HCT116 (cell line): ENCODE results near the gene TDRD12. TPM values are rescaled to one million over a fixed set of nuclear protein-coding genes. Genes with fewer than 3 reads are reported as not detected.

ENCODE experiments used
- ATAC-seq: fragments of 200-7000 bp; cut with Tn5 transposase; 2 replicates; pipeline ENCODE4 v1.9.1; 2020; ENCODE audit warnings: mild to moderate bottlenecking, moderate library complexity
- BruUV-seq: library from RNA; stranded (reverse); fragments of 400-500 nt; replicated peaks from 2 replicates; lab custom pipeline; 2021; lab: Mats Ljungman, UMichigan
- CTCF ChIA-PET: fragments of 300-600 bp; sonication (Branson Sonifier 250); formaldehyde crosslinking; loops from one replicate; lab custom pipeline; 2021; ENCODE audit warnings: antibody characterized with exemption; lab: Charles Lee
- POLR2A ChIA-PET: fragments of 300-600, 350-600 bp; sonication (Branson Sonifier 250); formaldehyde crosslinking; loops from one replicate; lab custom pipeline; 2021; ENCODE audit warnings: antibody characterized with exemption; lab: Charles Lee
- RAD21 ChIA-PET, 2 experiments: fragments of 300-600 bp; sonication (Branson Sonifier 250); formaldehyde crosslinking; loops; one replicate each; lab custom pipeline; 2023; ENCODE audit warnings: low total read pairs in 2 of 2; ENCODE audit not compliant: uncharacterized antibody in 2 of 2, unreplicated experiment in 2 of 2, low non-redundant PET in 1 of 2; lab: Charles Lee
- DNase-seq: peaks from one replicate; pipeline ENCODE4 v3.0.0-alpha.2; 2010; ENCODE audit warnings: low read depth, low spot score
- H2AFZ ChIP-seq: fragments of 200-600 bp; shearing (Covaris generic), sonication (generic); 2 replicates; pipeline ENCODE4 v1.6.1; 2017; ENCODE audit warnings: low read depth, mixed run types, mixed read lengths, antibody characterized with exemption, low read length; ENCODE audit not compliant: poor library complexity, severe bottlenecking
- H3K27ac ChIP-seq: 2 replicates; pipeline ENCODE4 v1.5.1; 2012; ENCODE audit warnings: low read depth, low read length
- H3K27me3 ChIP-seq: fragments of 200-600 bp; sonication (generic); 2 replicates; pipeline ENCODE4 v1.6.1; 2016; ENCODE audit warnings: mixed run types, low read length, mixed read lengths; ENCODE audit not compliant: insufficient read depth
- H3K36me3 ChIP-seq, 2 experiments: fragments of 200-500 bp in 1 of 2; fragments of 200-600 bp in 1 of 2; sonication (Bioruptor generic) in 1 of 2; sonication (generic) in 1 of 2; 2 replicates each; pipeline versions ENCODE4 v1.5.1 to v1.6.1; 2014 to 2016; ENCODE audit warnings: low read length in 2 of 2, inconsistent platforms in 1 of 2, mixed read lengths in 1 of 2, mixed run types in 1 of 2; ENCODE audit not compliant: insufficient read depth in 2 of 2, control insufficient read depth in 1 of 2
- H3K4me1 ChIP-seq, 2 experiments: fragments of 200-600 bp in 1 of 2; sonication (generic) in 1 of 2; 2 replicates each; pipeline versions ENCODE4 v1.5.1 to v1.6.1; 2012 to 2017; ENCODE audit warnings: low read length in 2 of 2, inconsistent platforms in 1 of 2, mild to moderate bottlenecking in 1 of 2, mixed read lengths in 1 of 2, mixed run types in 1 of 2, moderate library complexity in 1 of 2; ENCODE audit not compliant: insufficient read depth in 2 of 2, control insufficient read depth in 1 of 2
- H3K4me2 ChIP-seq: fragments of 200-600 bp; sonication (generic); 2 replicates; pipeline ENCODE4 v1.6.1; 2017; ENCODE audit warnings: mixed run types, low read length, mixed read lengths
- H3K4me3 ChIP-seq, 2 experiments: fragments of 200-600 bp in 1 of 2; sonication (generic) in 1 of 2; replicated peaks in 1 of 2; 2 replicates each; pipeline ENCODE4 v1.5.1; 2011 to 2016; ENCODE audit warnings: low read length in 2 of 2, control low read depth in 1 of 2, low read depth in 1 of 2, mild to moderate bottlenecking in 1 of 2, mixed read lengths in 1 of 2, mixed run types in 1 of 2
- H3K79me2 ChIP-seq: fragments of 200-600 bp; sonication (generic); 2 replicates; pipeline ENCODE4 v1.6.1; 2017; ENCODE audit warnings: mild to moderate bottlenecking, mixed run types, low read length, moderate library complexity, mixed read lengths; ENCODE audit not compliant: insufficient read depth
- H3K9ac ChIP-seq: fragments of 200-600 bp; sonication (generic); 2 replicates; pipeline ENCODE4 v1.6.1; 2016; ENCODE audit warnings: low read length, mixed read lengths
- H3K9me2 ChIP-seq: fragments of 200-600 bp; sonication (generic), shearing (Covaris generic); 2 replicates; pipeline ENCODE4 v1.6.1; 2017; ENCODE audit warnings: mixed run types, mild to moderate bottlenecking, moderate library complexity; ENCODE audit not compliant: insufficient read depth
- H3K9me3 ChIP-seq, 2 experiments: fragments of 200-500 bp in 1 of 2; fragments of 200-600 bp in 1 of 2; sonication (Bioruptor generic) in 1 of 2; sonication (generic) in 1 of 2; 2 replicates each; pipeline ENCODE4 v1.6.1; 2014 to 2017; ENCODE audit warnings: low read length in 2 of 2, mixed read lengths in 2 of 2, inconsistent platforms in 1 of 2, low read depth in 1 of 2, mild to moderate bottlenecking in 1 of 2, mixed run types in 1 of 2, moderate library complexity in 1 of 2; ENCODE audit not compliant: control insufficient read depth in 1 of 2, insufficient read depth in 1 of 2
- H4K20me1 ChIP-seq: fragments of 200-600 bp; sonication (generic), shearing (Covaris generic); 2 replicates; pipeline ENCODE4 v1.6.1; 2017; ENCODE audit warnings: mixed run types, mild to moderate bottlenecking, moderate library complexity; ENCODE audit not compliant: insufficient read depth
- CEBPB ChIP-seq: IDR thresholded peaks from 2 replicates; pipeline ENCODE4 v1.6.1; 2012; ENCODE audit warnings: low read depth
- EGR1 ChIP-seq: IDR thresholded peaks from 2 replicates; pipeline ENCODE4 v1.6.1; 2012; ENCODE audit warnings: low read depth
- ELF1 ChIP-seq: IDR thresholded peaks from 2 replicates; pipeline ENCODE4 v1.6.1; 2012; ENCODE audit warnings: low read depth, borderline replicate concordance
- EZH2 ChIP-seq: fragments of 200-600 bp; sonication (generic); IDR thresholded peaks from 2 replicates; pipeline ENCODE4 v1.6.1; 2017; ENCODE audit warnings: antibody characterized with exemption, mixed run types
- RAD21 ChIP-seq: IDR thresholded peaks from 2 replicates; pipeline ENCODE4 v1.6.1; 2012; ENCODE audit warnings: low read depth, mild to moderate bottlenecking
- SIN3A ChIP-seq: IDR thresholded peaks from 2 replicates; pipeline ENCODE4 v1.6.1; 2012; ENCODE audit warnings: low read depth
- SP1 ChIP-seq: IDR thresholded peaks from 2 replicates; pipeline ENCODE4 v1.6.1; 2012; ENCODE audit warnings: low read depth
- TCF7L2 ChIP-seq: IDR thresholded peaks from 2 replicates; pipeline ENCODE4 v1.7.0; 2011; ENCODE audit warnings: borderline replicate concordance, inconsistent platforms; ENCODE audit not compliant: insufficient read depth, insufficient read length; ENCODE audit errors: extremely low read depth
- intact Hi-C: fragments of 100-400 bp; cut with micrococcal nuclease; formaldehyde crosslinking; loops from 2 replicates; pipeline ENCODE4 v1.10.0; 2022
- total RNA-seq: library from RNA; stranded (reverse); gene quantifications from one replicate; pipeline ENCODE4 v1.2.1, GENCODE V29; 2021; ENCODE audit not compliant: unreplicated experiment
- TF ChIP-seq, protein P1 (sequence below): IDR thresholded peaks from 2 replicates; pipeline ENCODE4 v1.6.1; 2012
- TF ChIP-seq, protein P2 (sequence below): IDR thresholded peaks from 2 replicates; pipeline ENCODE4 v1.6.1; 2012
- TF ChIP-seq, protein P3 (sequence below): IDR thresholded peaks from 2 replicates; pipeline ENCODE4 v1.6.1; 2011; ENCODE audit warnings: mild to moderate bottlenecking, low read length, moderate library complexity; ENCODE audit not compliant: insufficient replicate concordance; ENCODE audit errors: extremely low read depth

TDRD12 gene
- total RNA-seq, 1 experiment from 2014 or later, result 0.30 TPM

DNA sequence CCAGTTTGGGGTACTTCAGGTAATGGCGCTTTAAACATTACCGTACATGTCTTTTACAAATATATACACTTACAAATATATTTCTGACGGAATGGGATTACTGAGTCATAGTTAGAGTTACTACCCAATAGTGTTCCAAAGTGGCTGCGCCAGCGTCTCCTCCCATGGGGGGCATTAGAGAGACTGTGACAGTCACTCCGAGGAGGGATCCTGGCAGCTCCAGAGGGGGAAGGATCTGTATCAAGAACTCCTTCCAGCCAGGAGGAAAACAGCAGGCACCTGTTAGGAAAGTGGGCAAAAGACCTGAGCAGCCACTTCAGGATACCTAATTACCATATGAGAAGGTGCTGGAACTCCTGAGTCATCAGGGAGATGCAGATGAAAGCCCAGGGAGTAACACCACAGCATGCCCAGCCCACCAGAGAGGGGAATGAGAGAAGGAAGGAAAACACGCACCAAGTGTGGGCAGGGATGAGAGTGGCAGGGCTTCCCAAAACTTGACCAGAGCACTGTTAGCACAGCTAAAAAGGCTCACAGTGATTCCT lies 97.1 kb downstream of the TDRD12 start:
- intact Hi-C loops, result no loop called here
- no peaks in the 10 kb centered on the region for H3K9me3 ChIP-seq
- H3K27ac ChIP-seq, result no peak overlapping the region
- no peak overlapping the region for H3K9ac ChIP-seq
- H3K36me3 ChIP-seq, result no peaks in the 10 kb centered on the region
- no peak for ATAC-seq
- CTCF ChIA-PET, result no interaction called here
- no peaks in the 10 kb centered on the region for H3K27me3 ChIP-seq
- TF ChIP-seq CEBPB, result no peak
- no peak for TF ChIP-seq RAD21
- no peak for TF ChIP-seq EGR1
- TF ChIP-seq, protein P1, sequence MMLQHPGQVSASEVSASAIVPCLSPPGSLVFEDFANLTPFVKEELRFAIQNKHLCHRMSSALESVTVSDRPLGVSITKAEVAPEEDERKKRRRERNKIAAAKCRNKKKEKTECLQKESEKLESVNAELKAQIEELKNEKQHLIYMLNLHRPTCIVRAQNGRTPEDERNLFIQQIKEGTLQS, result no peak
- no peak for TF ChIP-seq SP1
- no peak for TF ChIP-seq EZH2
- no peak for TF ChIP-seq SIN3A
- no peak for TF ChIP-seq ELF1
- TF ChIP-seq, protein P2, sequence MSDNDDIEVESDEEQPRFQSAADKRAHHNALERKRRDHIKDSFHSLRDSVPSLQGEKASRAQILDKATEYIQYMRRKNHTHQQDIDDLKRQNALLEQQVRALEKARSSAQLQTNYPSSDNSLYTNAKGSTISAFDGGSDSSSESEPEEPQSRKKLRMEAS, result no peak
- TF ChIP-seq, protein P3, sequence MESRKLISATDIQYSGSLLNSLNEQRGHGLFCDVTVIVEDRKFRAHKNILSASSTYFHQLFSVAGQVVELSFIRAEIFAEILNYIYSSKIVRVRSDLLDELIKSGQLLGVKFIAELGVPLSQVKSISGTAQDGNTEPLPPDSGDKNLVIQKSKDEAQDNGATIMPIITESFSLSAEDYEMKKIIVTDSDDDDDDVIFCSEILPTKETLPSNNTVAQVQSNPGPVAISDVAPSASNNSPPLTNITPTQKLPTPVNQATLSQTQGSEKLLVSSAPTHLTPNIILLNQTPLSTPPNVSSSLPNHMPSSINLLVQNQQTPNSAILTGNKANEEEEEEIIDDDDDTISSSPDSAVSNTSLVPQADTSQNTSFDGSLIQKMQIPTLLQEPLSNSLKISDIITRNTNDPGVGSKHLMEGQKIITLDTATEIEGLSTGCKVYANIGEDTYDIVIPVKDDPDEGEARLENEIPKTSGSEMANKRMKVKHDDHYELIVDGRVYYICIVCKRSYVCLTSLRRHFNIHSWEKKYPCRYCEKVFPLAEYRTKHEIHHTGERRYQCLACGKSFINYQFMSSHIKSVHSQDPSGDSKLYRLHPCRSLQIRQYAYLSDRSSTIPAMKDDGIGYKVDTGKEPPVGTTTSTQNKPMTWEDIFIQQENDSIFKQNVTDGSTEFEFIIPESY, result no peak
- TF ChIP-seq TCF7L2, result no peak
- no peaks in the 10 kb centered on the region for H3K79me2 ChIP-seq
- H2AFZ ChIP-seq, result no peak overlapping the region
- RAD21 ChIA-PET, result no interaction called here
- H3K9me2 ChIP-seq, result no peaks in the 10 kb centered on the region
- H3K4me1 ChIP-seq, result no peaks in the 10 kb centered on the region
- no TSS peak for BruUV-seq
- no peak overlapping the region for H3K4me3 ChIP-seq
- no peak overlapping the region for H3K4me2 ChIP-seq
- DNase-seq, result no peak
- POLR2A ChIA-PET, result no interaction called here
- H4K20me1 ChIP-seq, result no peaks in the 10 kb centered on the region
